ENCODE results near the gene BBS4. TPM values are rescaled to one million over a fixed set of nuclear protein-coding genes. Genes with fewer than 3 reads are reported as not detected.

BBS4 gene

Small RNA genes within 50 kb of the gene (small RNA-seq; reads per million reads assigned to genes)
- not detected for gene RN7SL853P (ENCODE audit: insufficient read depth)

Measured in neuronal stem cell (in vitro differentiated cells).